A673 (cell line): Measurements from ENCODE around the gene PIGL. TPM values are rescaled to one million over a fixed set of nuclear protein-coding genes. Genes with fewer than 3 reads are reported as not detected.

Experiments used
- BruUV-seq: library from RNA; stranded (reverse); fragments of 400-500 nt; replicated peaks from 2 replicates; lab custom pipeline; 2021; lab: Mats Ljungman, UMichigan
- CTCF ChIA-PET: fragments of 300-600 bp; sonication (Branson Sonifier 250); formaldehyde crosslinking; loops from one replicate; lab custom pipeline; 2022; ENCODE audit warnings: antibody characterized with exemption; lab: Charles Lee
- POLR2A ChIA-PET: fragments of 300-600 bp; sonication (Branson Sonifier 250); formaldehyde crosslinking; loops from one replicate; lab custom pipeline; 2022; ENCODE audit warnings: antibody characterized with exemption; ENCODE audit not compliant: low non-redundant PET; lab: Charles Lee
- DNase-seq: peaks from one replicate; pipeline ENCODE4 v3.0.0-alpha.2; 2015; ENCODE audit warnings: low spot score
- H3K27ac ChIP-seq: fragments of 200-600 bp; sonication (generic); 2 replicates; pipeline ENCODE4 v1.5.1; 2016; ENCODE audit warnings: mixed run types, low read depth, mild to moderate bottlenecking, mixed read lengths, antibody characterized with exemption, low read length; ENCODE audit not compliant: poor library complexity, severe bottlenecking
- H3K27me3 ChIP-seq: fragments of 200-600 bp; sonication (generic); replicated peaks from 2 replicates; pipeline ENCODE4 v1.6.1; 2017; ENCODE audit warnings: mixed run types, low read depth, mild to moderate bottlenecking, mixed read lengths, antibody characterized with exemption, low read length; ENCODE audit not compliant: insufficient read depth, poor library complexity
- H3K36me3 ChIP-seq: fragments of 200-600 bp; sonication (generic); 2 replicates; pipeline ENCODE4 v1.6.1; 2016; ENCODE audit warnings: mixed run types, mild to moderate bottlenecking, mixed read lengths, antibody characterized with exemption, low read length; ENCODE audit not compliant: insufficient read depth, poor library complexity, severe bottlenecking
- H3K4me1 ChIP-seq: fragments of 200-600 bp; sonication (generic); 2 replicates; pipeline ENCODE4 v1.6.1; 2017; ENCODE audit warnings: mixed run types, mild to moderate bottlenecking, mixed read lengths, antibody characterized with exemption, low read length; ENCODE audit not compliant: insufficient read depth, poor library complexity, severe bottlenecking
- H3K4me3 ChIP-seq: fragments of 200-600 bp; sonication (generic); 2 replicates; pipeline ENCODE4 v1.5.1; 2016; ENCODE audit warnings: low read depth, mixed run types, mild to moderate bottlenecking, mixed read lengths, low read length; ENCODE audit not compliant: poor library complexity, severe bottlenecking
- H3K9me3 ChIP-seq: fragments of 200-600 bp; sonication (generic); 2 replicates; pipeline ENCODE4 v1.6.1; 2016; ENCODE audit warnings: mixed run types, low read depth, mild to moderate bottlenecking, mixed read lengths, antibody characterized with exemption, low read length; ENCODE audit not compliant: poor library complexity, severe bottlenecking
- EZH2 ChIP-seq: fragments of 200-600 bp; sonication (generic); IDR thresholded peaks from 2 replicates; pipeline ENCODE4 v1.6.1; 2017; ENCODE audit warnings: borderline replicate concordance, low read depth, mild to moderate bottlenecking, mixed read lengths, antibody characterized with exemption, low read length; ENCODE audit not compliant: poor library complexity, severe bottlenecking
- intact Hi-C: fragments of 100-400 bp; cut with micrococcal nuclease; formaldehyde crosslinking; loops from one replicate; pipeline ENCODE4 v1.10.0; 2022; ENCODE audit not compliant: unreplicated experiment
- total RNA-seq: library from RNA; stranded (reverse); gene quantifications from 2 replicates; pipeline ENCODE4 v1.2.3, GENCODE V29; 2021
- TF ChIP-seq, protein P1 (sequence below): fragments of 300-800, 200-600 bp; sonication (generic); conservative IDR thresholded peaks from 2 replicates; pipeline ENCODE4 v1.5.1; 2017; ENCODE audit warnings: low read depth, mild to moderate bottlenecking, antibody characterized with exemption, low read length, moderate library complexity, mixed read lengths

PIGL gene
- total RNA-seq, 1 experiment from 2014 or later = 31.7 TPM

DNA sequence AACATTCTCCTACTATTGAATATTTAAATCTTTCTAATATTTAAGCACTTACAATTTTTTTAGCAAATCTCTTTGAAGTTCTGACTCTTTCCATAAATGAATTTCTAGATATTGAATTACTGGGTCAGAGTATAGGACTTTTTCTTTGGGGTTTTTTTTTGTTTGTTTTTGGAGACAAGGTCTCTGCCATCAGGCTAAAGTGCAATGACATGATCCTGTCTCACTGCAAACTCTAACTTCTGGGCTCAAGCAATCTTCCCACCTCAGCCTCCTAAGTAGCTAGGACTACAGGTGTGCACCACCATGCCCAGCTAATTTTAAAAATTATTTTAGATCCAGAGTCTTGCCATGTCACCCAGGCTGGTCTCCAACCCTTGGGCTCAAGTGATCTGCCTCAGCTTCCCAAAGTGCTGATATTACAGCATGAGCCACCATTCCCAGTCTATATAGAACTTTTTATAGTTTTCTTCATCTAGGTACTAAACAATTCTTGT lies 24.9 kb downstream of the PIGL start:
- TF ChIP-seq, protein P1, sequence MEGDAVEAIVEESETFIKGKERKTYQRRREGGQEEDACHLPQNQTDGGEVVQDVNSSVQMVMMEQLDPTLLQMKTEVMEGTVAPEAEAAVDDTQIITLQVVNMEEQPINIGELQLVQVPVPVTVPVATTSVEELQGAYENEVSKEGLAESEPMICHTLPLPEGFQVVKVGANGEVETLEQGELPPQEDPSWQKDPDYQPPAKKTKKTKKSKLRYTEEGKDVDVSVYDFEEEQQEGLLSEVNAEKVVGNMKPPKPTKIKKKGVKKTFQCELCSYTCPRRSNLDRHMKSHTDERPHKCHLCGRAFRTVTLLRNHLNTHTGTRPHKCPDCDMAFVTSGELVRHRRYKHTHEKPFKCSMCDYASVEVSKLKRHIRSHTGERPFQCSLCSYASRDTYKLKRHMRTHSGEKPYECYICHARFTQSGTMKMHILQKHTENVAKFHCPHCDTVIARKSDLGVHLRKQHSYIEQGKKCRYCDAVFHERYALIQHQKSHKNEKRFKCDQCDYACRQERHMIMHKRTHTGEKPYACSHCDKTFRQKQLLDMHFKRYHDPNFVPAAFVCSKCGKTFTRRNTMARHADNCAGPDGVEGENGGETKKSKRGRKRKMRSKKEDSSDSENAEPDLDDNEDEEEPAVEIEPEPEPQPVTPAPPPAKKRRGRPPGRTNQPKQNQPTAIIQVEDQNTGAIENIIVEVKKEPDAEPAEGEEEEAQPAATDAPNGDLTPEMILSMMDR = no peak
- H3K4me3 ChIP-seq = no peak overlapping the region
- H3K4me1 ChIP-seq = no peaks in the 10 kb centered on the region
- intact Hi-C loops = no loop called here
- H3K27me3 ChIP-seq = no peaks in the 10 kb centered on the region
- H3K9me3 ChIP-seq = no peaks in the 10 kb centered on the region
- no peaks in the 10 kb centered on the region for H3K36me3 ChIP-seq
- no peak overlapping the region for H3K27ac ChIP-seq
- no TSS peak for BruUV-seq
- POLR2A ChIA-PET = interaction anchor here (0.7 kb wide), 1 partner anchor 367 kb away, joined by 11 read pairs; no protein-coding TSS in a partner anchor
- DNase-seq = no peak
- CTCF ChIA-PET = no interaction called here

DNA sequence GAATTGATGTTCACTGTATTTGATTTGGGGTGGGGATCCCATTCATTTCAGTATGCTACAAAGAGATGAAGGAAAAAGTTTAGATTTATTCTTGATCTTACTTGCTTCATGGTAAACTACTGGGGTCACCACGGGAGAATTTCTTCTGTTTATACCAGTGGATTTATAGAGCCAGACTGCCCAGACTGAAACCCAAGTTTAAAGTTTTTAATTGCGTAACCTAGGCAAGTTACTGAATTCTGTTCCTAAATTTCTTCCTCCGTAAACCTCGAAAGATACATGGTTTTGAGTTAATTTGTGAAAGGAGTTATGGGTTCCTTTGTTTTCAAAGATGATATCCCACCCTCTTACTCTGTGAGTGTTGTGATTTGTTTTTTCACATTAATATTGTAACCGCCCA lies 26.4 kb downstream of the PIGL start:
- intact Hi-C loops = no loop called here
- TSS peak; percentile 21 for BruUV-seq
- CTCF ChIA-PET = interaction anchor here (0.6 kb wide), 1 partner anchor 17 kb away, joined by 5 read pairs; no protein-coding TSS in a partner anchor

DNA sequence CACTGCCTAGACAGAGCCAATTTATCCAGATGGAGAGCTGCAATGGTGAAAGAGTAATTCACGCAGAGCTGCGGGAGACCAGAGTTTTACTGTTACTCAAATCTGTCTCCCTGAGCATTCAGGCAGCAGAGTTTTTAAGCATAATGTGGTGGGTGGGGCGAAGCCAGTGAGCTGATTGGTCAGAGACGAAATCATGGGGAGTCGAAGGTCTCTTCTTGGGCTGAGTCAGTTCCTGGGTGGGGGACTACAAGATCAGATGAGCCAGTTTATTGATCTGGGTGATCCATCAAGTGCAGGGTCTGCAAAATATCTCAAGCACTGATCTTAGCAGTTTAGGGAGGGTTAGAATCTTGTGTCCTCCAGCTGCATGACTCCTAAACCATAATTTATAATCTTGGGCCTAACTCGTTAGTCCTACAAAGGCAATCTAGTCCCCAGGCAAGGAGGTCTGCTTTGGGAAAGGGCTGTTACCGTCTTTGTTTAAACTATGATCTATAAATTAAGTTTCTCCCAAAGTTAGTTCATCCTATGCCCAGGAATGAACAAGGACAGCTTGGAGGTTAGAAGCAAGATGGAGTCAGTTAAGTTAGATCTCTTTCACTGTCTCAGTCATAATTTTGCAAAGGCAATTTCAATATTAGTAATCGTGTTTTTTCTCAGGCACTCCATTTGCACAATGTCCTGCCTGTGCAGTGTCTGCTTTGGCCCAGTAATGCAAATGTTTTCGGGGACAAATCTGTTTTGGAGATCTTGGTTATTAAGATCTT lies 27.0 kb downstream of the PIGL start:
- peak overlapping the region; percentile 44 for H3K27ac ChIP-seq
- peak; percentile 24 for DNase-seq
- no peaks in the 10 kb centered on the region for H3K27me3 ChIP-seq
- H3K4me1 ChIP-seq = no peaks in the 10 kb centered on the region
- no peak overlapping the region for H3K4me3 ChIP-seq
- TF ChIP-seq EZH2 = no peak
- TF ChIP-seq, protein P1 = no peak
- CTCF ChIA-PET = interaction anchor here (0.6 kb wide), 1 partner anchor 17 kb away, joined by 5 read pairs; no protein-coding TSS in a partner anchor
- H3K36me3 ChIP-seq = no peaks in the 10 kb centered on the region
- POLR2A ChIA-PET = no interaction called here
- intact Hi-C loops = no loop called here
- BruUV-seq = no TSS peak
- no peaks in the 10 kb centered on the region for H3K9me3 ChIP-seq

More for the DNA sequence above, 26.4 kb downstream of the PIGL start:
- Histone ChIP-seq H3K27ac (peak overlapping the region; percentile 44), H3K36me3 (no peaks in the 10 kb centered on the region), H3K4me1 (no peaks in the 10 kb centered on the region), H3K9me3 (no peaks in the 10 kb centered on the region), H3K4me3 (no peak overlapping the region), H3K27me3 (no peaks in the 10 kb centered on the region)
- TF ChIP-seq EZH2 = no peak
- TF ChIP-seq, protein P1 = no peak
- POLR2A ChIA-PET = no interaction called here
- no peak for DNase-seq
